GM23338 (cell line): ENCODE results near the gene PODN. TPM values are rescaled to one million over a fixed set of nuclear protein-coding genes. Genes with fewer than 3 reads are reported as not detected.

Experiments used
- ATAC-seq: fragments of 200-7000 bp; cut with Tn5 transposase; 3 replicates; pipeline ENCODE4 v1.9.1; 2020
- DNase-seq: peaks from one replicate; pipeline ENCODE4 v3.0.0-alpha.2; 2015; ENCODE audit warnings: low spot score
- H2AFZ ChIP-seq: fragments of 200-600 bp; sonication (generic); 2 replicates; pipeline ENCODE4 v1.8.0; 2016; ENCODE audit warnings: antibody characterized with exemption, mild to moderate bottlenecking, moderate library complexity
- H3F3A ChIP-seq: fragments of 200-600 bp; sonication (generic); replicated peaks from 2 replicates; pipeline ENCODE4 v1.8.0; 2017; ENCODE audit warnings: antibody characterized with exemption, mixed run types, low read depth
- H3K27ac ChIP-seq: fragments of 200-600 bp; sonication (generic); 2 replicates; pipeline ENCODE4 v1.6.1; 2016; ENCODE audit warnings: low read depth
- H3K27me3 ChIP-seq: fragments of 200-600 bp; sonication (generic); 2 replicates; pipeline ENCODE4 v1.8.0; 2016; ENCODE audit warnings: mild to moderate bottlenecking, mixed run types, moderate library complexity; ENCODE audit not compliant: insufficient read depth
- H3K36me3 ChIP-seq: fragments of 200-600 bp; sonication (generic); 2 replicates; pipeline ENCODE4 v1.8.0; 2016; ENCODE audit warnings: mild to moderate bottlenecking; ENCODE audit not compliant: insufficient read depth
- H3K4me1 ChIP-seq: fragments of 200-600 bp; sonication (generic); 2 replicates; pipeline ENCODE4 v1.8.0; 2016; ENCODE audit warnings: mild to moderate bottlenecking, moderate library complexity; ENCODE audit not compliant: insufficient read depth
- H3K4me2 ChIP-seq: fragments of 200-600 bp; sonication (generic); 2 replicates; pipeline ENCODE4 v1.7.1; 2017; ENCODE audit warnings: mixed run types
- H3K4me3 ChIP-seq: fragments of 200-600 bp; sonication (generic); 2 replicates; pipeline ENCODE4 v1.6.1; 2016; ENCODE audit warnings: mixed run types
- H3K79me2 ChIP-seq: fragments of 200-600 bp; sonication (generic); replicated peaks from 2 replicates; pipeline ENCODE4 v1.8.0; 2017; ENCODE audit warnings: mild to moderate bottlenecking; ENCODE audit not compliant: insufficient read depth
- H3K9me2 ChIP-seq: fragments of 200-600 bp; sonication (generic); 2 replicates; pipeline ENCODE4 v1.8.0; 2017; ENCODE audit not compliant: insufficient read depth
- H4K20me1 ChIP-seq: fragments of 200-600 bp; sonication (generic); replicated peaks from 2 replicates; pipeline ENCODE4 v1.8.0; 2017; ENCODE audit warnings: mild to moderate bottlenecking; ENCODE audit not compliant: insufficient read depth
- H3K27ac Mint-ChIP-seq: 2 replicates; pipeline ENCODE4 v1.8.0; 2020; ENCODE audit warnings: inconsistent platforms, mild to moderate bottlenecking, moderate library complexity, mixed read lengths
- H3K27me3 Mint-ChIP-seq: 3 replicates; pipeline ENCODE4 v1.8.0; 2022; ENCODE audit warnings: low read depth, mild to moderate bottlenecking, moderate library complexity, mixed read lengths, inconsistent platforms; ENCODE audit not compliant: insufficient read depth, poor library complexity
- H3K36me3 Mint-ChIP-seq: 3 replicates; pipeline ENCODE4 v1.8.0; 2021; ENCODE audit warnings: low read depth, mild to moderate bottlenecking, inconsistent platforms, moderate library complexity, mixed read lengths
- H3K4me1 Mint-ChIP-seq: 3 replicates; pipeline ENCODE4 v1.8.0; 2020; ENCODE audit warnings: mild to moderate bottlenecking, inconsistent platforms, mixed read lengths
- H3K4me3 Mint-ChIP-seq: 3 replicates; pipeline ENCODE4 v1.8.0; 2021; ENCODE audit warnings: moderate library complexity, mild to moderate bottlenecking, inconsistent platforms, mixed read lengths
- H3K9me3 Mint-ChIP-seq: 3 replicates; pipeline ENCODE4 v1.8.0; 2020; ENCODE audit warnings: moderate library complexity, mild to moderate bottlenecking, inconsistent platforms, mixed read lengths
- CREB1 ChIP-seq: fragments of 250-450 bp; sonication (Bioruptor Pico); IDR thresholded peaks from 2 replicates; pipeline ENCODE4 v1.5.0; 2020; ENCODE audit warnings: low read depth, mild to moderate bottlenecking, moderate library complexity
- CTCF ChIP-seq, 2 experiments: fragments of 200-600 bp in 1 of 2; sonication (generic) in 1 of 2; conservative IDR thresholded peaks; 2 replicates each; pipeline versions ENCODE4 v1.5.1 to v1.6.1; 2016 to 2017; ENCODE audit warnings: antibody characterized with exemption in 2 of 2, low read depth in 2 of 2, mild to moderate bottlenecking in 2 of 2, moderate library complexity in 1 of 2
- EZH2 ChIP-seq: fragments of 200-600 bp; sonication (generic); IDR thresholded peaks from one replicate; pipeline ENCODE4 v1.8.0; 2017; ENCODE audit warnings: antibody characterized with exemption, mild to moderate bottlenecking, low read depth; ENCODE audit not compliant: unreplicated experiment
- JUNB ChIP-seq: IDR thresholded peaks from one replicate; pipeline ENCODE4 v1.6.1; 2016; ENCODE audit warnings: antibody characterized with exemption; ENCODE audit not compliant: unreplicated experiment
- POLR2AphosphoS5 ChIP-seq: IDR thresholded peaks from 2 replicates; pipeline ENCODE4 v1.6.1; 2016; ENCODE audit warnings: antibody characterized with exemption, low read depth
- polyA plus RNA-seq: library from polyadenylated mRNA; unstranded; fragments of >200 nt; fragmentation: Nextera tagmentation; extraction: Ambion mirVana; gene quantifications from 2 replicates; pipeline ENCODE4 v1.2.1, GENCODE V29; 2016
- total RNA-seq: library from RNA; depleted of rRNA; stranded (reverse); fragments of >200 nt; shearing (Covaris generic); gene quantifications from 2 replicates; pipeline ENCODE4 v1.2.3, GENCODE V29; 2014
- TF ChIP-seq, protein P1 (sequence below): IDR thresholded peaks from 2 replicates; pipeline ENCODE4 v1.6.1; 2016; ENCODE audit warnings: antibody characterized with exemption

PODN gene
- total and polyA plus RNA-seq, 2 experiments from 2014 or later, result 0.16 to 0.24 TPM

- Mint-ChIP-seq H3K4me3 (no peak overlapping the region), H3K27me3 (peaks cover 4% of the 10 kb centered on the region), H3K36me3 (no peaks in the 10 kb centered on the region), H3K9me3 (no peaks in the 10 kb centered on the region), H3K4me1 (peaks cover 8% of the 10 kb centered on the region; the same call in 2 of the 3 replicates), H3K27ac (no peak overlapping the region)
- Histone ChIP-seq H3K4me2 (no peak overlapping the region), H3K4me3 (no peak overlapping the region), H3K4me1 (peaks cover 7% of the 10 kb centered on the region; the same call in 1 of the 2 replicates), H3K27ac (no peak overlapping the region), H3K9me2 (no peaks in the 10 kb centered on the region), H3K36me3 (no peaks in the 10 kb centered on the region), H3K79me2 (peaks cover 17% of the 10 kb centered on the region; the same call in 1 of the 2 replicates), H4K20me1 (no peaks in the 10 kb centered on the region), H3F3A (no peaks in the 10 kb centered on the region), H3K27me3 (no peaks in the 10 kb centered on the region), H2AFZ (no peak overlapping the region)
- no peak for TF ChIP-seq CREB1 (CRISPR knock-in tag)
- TF ChIP-seq, protein P1, sequence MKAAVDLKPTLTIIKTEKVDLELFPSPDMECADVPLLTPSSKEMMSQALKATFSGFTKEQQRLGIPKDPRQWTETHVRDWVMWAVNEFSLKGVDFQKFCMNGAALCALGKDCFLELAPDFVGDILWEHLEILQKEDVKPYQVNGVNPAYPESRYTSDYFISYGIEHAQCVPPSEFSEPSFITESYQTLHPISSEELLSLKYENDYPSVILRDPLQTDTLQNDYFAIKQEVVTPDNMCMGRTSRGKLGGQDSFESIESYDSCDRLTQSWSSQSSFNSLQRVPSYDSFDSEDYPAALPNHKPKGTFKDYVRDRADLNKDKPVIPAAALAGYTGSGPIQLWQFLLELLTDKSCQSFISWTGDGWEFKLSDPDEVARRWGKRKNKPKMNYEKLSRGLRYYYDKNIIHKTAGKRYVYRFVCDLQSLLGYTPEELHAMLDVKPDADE, result no peak
- TF ChIP-seq POLR2AphosphoS5, result no peak
- TF ChIP-seq EZH2, result no peak
- DNase-seq, result no peak
- no peak for ATAC-seq
These were observed 41.4 kb upstream of the PODN start for GRCh38 chr1:53020588-53020987.

DNA sequence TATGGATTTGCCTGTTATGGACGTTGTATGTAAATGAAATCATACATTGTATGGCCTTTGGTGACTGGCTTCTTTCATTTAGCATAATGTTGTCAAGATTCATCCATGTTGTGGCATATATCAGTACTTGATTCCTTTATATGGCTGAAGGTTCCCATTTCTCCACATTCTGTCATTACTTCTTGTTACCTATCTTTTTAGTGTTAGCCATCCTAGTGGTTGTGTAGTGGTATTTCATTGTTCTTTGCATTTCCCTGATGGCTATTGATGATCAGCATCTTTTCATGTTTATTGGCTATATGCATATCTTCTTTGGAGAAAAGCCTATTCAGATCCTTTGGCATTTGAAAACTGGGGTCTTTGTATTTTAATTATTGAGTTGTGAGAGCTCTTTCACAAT lies 39.8 kb upstream of the PODN start:
- Histone ChIP-seq H3K79me2 (peaks cover 13% of the 10 kb centered on the region; the same call in 1 of the 2 replicates), H3K9me2 (no peaks in the 10 kb centered on the region), H3K4me3 (no peak overlapping the region), H3F3A (no peaks in the 10 kb centered on the region), H4K20me1 (no peaks in the 10 kb centered on the region), H3K36me3 (no peaks in the 10 kb centered on the region), H3K27ac (no peak overlapping the region), H3K4me1 (no peaks in the 10 kb centered on the region), H3K27me3 (no peaks in the 10 kb centered on the region), H3K4me2 (no peak overlapping the region), H2AFZ (no peak overlapping the region)
- no peaks in the 10 kb centered on the region for H3K9me3 Mint-ChIP-seq
- H3K4me1 Mint-ChIP-seq, result no peaks in the 10 kb centered on the region
- no peaks in the 10 kb centered on the region for H3K36me3 Mint-ChIP-seq
- H3K4me3 Mint-ChIP-seq, result no peak overlapping the region
- TF ChIP-seq EZH2 (no peak), CTCF (conservative IDR thresholded peaks at IDR 0.05; ENCODE audit: low read depth in 2 of 2) (peak in 1 of 2 experiments; percentile 44; a peak in 2 of 4 replicates), JUNB (no peak)
- TF ChIP-seq, protein P1, result no peak
- no peak overlapping the region for H3K27ac Mint-ChIP-seq
- DNase-seq (no peak), ATAC-seq (no peak)
- H3K27me3 Mint-ChIP-seq, result peaks cover 2% of the 10 kb centered on the region
